ENCODE data around the gene CXCL14.

CXCL14 gene

DNA sequence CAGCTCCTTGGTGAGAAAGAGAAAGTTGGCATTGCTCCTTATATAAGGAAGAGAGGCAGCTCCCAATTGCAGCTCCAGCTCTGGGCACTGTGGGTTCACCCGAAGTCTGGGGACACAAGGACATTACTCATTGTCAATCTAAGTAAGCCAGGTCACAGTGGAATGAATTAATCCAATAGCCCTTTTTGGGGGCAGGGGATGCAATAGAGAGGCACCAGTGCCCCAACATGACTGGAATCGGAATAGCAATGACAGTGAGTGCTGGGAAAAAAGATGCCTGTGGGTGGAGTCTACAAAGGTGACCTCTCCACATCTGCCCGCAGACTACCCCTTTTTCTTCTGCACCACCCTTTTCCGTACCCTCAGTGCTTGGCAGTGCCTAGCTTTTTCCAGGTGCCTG, 31.9 kb downstream of the CXCL14 start:
- no peak overlapping the region for H3K27ac ChIP-seq
- H3K4me3 ChIP-seq, result no peak overlapping the region
- no peak for DNase-seq (ENCODE audit: low spot score)
- TF ChIP-seq, protein P1, sequence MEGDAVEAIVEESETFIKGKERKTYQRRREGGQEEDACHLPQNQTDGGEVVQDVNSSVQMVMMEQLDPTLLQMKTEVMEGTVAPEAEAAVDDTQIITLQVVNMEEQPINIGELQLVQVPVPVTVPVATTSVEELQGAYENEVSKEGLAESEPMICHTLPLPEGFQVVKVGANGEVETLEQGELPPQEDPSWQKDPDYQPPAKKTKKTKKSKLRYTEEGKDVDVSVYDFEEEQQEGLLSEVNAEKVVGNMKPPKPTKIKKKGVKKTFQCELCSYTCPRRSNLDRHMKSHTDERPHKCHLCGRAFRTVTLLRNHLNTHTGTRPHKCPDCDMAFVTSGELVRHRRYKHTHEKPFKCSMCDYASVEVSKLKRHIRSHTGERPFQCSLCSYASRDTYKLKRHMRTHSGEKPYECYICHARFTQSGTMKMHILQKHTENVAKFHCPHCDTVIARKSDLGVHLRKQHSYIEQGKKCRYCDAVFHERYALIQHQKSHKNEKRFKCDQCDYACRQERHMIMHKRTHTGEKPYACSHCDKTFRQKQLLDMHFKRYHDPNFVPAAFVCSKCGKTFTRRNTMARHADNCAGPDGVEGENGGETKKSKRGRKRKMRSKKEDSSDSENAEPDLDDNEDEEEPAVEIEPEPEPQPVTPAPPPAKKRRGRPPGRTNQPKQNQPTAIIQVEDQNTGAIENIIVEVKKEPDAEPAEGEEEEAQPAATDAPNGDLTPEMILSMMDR (IDR thresholded peaks at IDR 0.05), result no peak

DNA sequence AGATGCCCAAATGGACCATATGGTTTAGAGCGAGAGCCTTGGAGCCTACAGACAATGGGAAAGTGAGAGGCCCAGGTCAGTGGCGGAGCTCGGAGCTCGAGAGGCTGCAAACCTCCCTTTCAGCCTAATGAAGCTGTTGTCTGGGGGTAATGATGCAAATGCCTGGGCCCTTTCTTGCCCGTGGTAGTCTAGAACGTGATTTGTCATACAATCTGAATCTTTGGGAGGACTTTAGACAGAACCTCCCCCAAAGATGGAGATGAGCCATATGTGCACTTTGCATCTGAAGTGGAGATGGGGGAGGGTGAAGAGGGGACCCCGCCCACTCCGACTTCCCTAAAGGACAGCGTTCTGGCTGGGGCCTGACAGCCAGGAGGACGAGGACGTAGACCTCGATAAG, 32.7 kb downstream of the CXCL14 start:
- DNase-seq (ENCODE audit: low spot score), result no peak
- Histone ChIP-seq H3K4me3 (no peak overlapping the region), H3K27ac (no peak overlapping the region)
- TF ChIP-seq, protein P1 (IDR thresholded peaks at IDR 0.05), result no peak

DNA sequence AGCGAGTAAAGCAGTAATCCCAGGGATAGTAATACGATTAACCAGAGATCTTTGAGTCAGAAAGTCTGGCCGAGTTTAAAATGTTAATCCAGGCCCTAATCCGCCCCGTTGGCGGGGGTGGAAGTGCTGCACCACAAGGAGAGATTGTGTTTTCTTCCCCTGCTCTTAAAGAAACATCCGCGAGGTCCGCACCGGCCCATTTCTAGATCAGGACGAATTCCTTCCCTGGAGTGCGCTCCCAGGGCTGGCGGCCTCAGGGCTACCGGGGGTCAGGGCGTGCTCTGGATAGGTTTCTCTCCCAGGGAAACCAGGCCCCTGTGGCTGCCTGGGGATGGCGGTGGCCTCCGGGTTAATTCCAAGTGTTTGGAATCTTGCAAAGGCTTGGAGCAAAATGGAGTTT, 33.7 kb downstream of the CXCL14 start:
- H3K4me3 ChIP-seq, result peak overlapping the region; percentile 67
- TF ChIP-seq, protein P1 (IDR thresholded peaks at IDR 0.05), result no peak
- H3K27ac ChIP-seq, result no peak overlapping the region
- no peak for DNase-seq (ENCODE audit: low spot score)

DNA sequence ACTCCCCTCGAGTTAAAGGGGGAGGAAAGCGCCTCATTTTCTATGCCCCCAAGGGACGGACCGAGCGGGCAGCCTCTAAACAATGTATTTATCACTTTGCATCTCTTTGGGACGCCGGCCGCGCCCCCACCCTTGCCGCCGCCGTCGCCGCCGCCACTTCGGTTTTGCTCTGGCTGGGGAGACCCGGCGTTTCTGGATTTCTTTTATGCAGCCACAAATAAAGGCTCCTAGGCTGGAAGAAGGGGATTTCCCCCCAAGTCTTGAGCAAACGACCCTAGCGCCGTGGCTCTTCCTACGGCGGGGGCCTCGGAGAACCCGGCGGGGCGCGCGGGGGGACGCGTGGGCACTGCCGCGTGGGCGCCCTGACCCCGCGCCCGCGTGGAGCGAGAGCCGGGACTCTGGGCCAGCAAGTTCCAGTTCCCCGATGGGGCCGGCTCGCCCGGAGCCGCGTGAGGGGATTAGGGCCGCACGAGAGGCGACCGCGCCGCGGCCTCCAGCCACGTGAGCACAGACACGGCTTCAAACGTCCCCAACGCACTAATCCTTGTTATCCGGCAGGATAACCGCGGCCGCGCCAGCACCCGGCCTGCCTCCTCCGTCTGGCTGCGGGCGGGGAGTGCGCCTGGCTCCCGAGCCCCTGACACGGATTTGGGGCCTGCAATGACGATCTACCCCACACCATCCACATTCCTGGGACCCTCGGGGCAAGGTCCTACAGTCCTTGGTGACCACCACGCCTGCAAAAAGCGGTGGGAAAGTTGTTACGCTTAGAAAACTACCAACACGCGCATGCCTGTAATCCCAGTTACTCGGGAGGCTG, 35.1 kb downstream of the CXCL14 start:
- TF ChIP-seq, protein P1 (IDR thresholded peaks at IDR 0.05), result no peak
- DNase-seq (ENCODE audit: low spot score), result no peak
- H3K27ac ChIP-seq, result no peak overlapping the region
- H3K4me3 ChIP-seq, result peak overlapping the region; percentile 67

DNA sequence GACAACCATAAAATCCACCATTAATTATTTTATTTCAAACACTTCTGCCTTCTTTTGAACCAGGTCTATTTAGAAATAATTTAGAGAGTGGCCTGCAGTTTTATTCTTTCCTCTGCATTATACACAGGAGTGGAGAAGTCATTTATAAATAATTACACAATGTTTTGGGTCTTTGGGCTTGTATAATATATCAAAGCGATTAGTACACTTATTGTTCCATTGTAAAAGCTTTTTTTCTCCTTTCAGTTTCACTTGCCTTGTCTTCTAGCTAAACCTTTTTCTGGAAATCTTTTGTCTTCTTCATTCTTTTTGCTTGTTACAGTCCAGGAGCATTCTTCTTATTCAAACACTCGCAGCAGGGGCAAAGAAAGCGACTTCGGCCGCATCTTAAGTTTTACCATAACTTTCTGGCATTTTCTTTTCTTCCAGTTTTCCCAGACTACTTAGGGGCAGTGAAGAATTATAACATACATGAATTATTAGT, 35.7 kb downstream of the CXCL14 start:
- H3K4me3 ChIP-seq, result peak overlapping the region; percentile 67
- DNase-seq (ENCODE audit: low spot score), result peak; percentile 16
- H3K27ac ChIP-seq, result no peak overlapping the region
- TF ChIP-seq, protein P1 (IDR thresholded peaks at IDR 0.05), result no peak

DNA sequence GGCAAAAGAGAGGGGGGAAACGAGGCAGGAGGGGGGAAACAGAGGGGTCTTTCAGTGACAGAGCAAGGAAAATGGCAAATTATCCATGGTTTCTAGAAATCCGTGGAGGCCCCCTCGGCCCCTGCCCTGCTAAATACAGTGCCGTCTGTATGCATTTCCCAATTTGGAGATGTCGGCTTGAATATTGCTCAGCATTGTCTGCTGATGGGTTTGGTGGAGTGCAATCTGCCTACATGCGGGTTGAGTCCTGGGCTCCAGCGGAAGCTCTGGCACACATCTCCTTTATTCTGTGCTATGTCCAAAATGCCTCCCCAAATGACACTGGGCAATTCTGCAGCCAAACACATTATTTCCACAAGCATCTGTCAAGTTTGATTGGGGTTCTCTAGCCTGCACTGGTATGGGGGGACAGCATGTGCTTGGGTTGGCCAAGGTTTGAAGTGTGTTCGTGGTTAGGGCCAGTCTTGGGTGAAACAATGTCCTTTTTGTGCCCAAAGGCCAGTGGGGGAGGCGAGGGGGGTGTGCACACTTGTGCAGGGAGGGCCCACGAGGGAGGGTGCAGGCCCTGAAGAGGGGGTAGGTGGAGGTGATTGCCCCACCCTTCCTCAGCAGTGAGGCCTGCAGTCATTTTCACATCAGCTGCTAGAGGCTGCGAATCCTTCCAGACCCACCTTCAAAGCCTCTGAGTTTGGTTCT, 36.8 kb downstream of the CXCL14 start:
- no peak overlapping the region for H3K4me3 ChIP-seq
- TF ChIP-seq, protein P1 (IDR thresholded peaks at IDR 0.05), result no peak
- DNase-seq (ENCODE audit: low spot score), result peak; percentile 46
- no peak overlapping the region for H3K27ac ChIP-seq
